RKO (cell line): ENCODE data around the gene HSD17B1.
"Not testable (repeated sequence)": the region's sequence is repeated elsewhere in the genome, so short reads cannot be mapped to it uniquely, and the experiment has no call there.

ENCODE experiments used
- DNase-seq: peaks from one replicate; pipeline ENCODE4 v3.0.0-alpha.2; 2016; ENCODE audit warnings: low spot score

Gene HSD17B1

GRCh38 chr17:42548070-42548837 lies 4.5 kb upstream of the HSD17B1 start:
- no peak for DNase-seq

- no peak for DNase-seq
These were observed 3.5 kb upstream of the HSD17B1 start for GRCh38 chr17:42548993-42549755.

GRCh38 chr17:42553161-42553818 lies 567 bp downstream of the HSD17B1 start:
- DNase-seq: peak; percentile 94

GRCh38 chr17:42553866-42554249 lies 1.1 kb downstream of the HSD17B1 start:
- peak; percentile 81 for DNase-seq

GRCh38 chr17:42554250-42555121 lies 1.8 kb downstream of the HSD17B1 start:
- DNase-seq: peak; percentile 89

GRCh38 chr17:42555122-42555622 lies 2.4 kb downstream of the HSD17B1 start:
- DNase-seq: no peak

- DNase-seq: not testable (repeated sequence)
These were observed 3.4 kb downstream of the HSD17B1 start for GRCh38 chr17:42555961-42556617.

GRCh38 chr17:42559075-42559474 lies 6.4 kb downstream of the HSD17B1 start:
- no peak for DNase-seq

- no peak for DNase-seq
These were observed 7.5 kb downstream of the HSD17B1 start for GRCh38 chr17:42560246-42560645.

GRCh38 chr17:42561897-42562387 lies 9.2 kb downstream of the HSD17B1 start, which contains the start of gene COASY:
COASY (plus strand) TSS chr17:42562148; CDS start chr17:42562623, 475 bp downstream.
- peak; percentile 96 for DNase-seq

DNA sequence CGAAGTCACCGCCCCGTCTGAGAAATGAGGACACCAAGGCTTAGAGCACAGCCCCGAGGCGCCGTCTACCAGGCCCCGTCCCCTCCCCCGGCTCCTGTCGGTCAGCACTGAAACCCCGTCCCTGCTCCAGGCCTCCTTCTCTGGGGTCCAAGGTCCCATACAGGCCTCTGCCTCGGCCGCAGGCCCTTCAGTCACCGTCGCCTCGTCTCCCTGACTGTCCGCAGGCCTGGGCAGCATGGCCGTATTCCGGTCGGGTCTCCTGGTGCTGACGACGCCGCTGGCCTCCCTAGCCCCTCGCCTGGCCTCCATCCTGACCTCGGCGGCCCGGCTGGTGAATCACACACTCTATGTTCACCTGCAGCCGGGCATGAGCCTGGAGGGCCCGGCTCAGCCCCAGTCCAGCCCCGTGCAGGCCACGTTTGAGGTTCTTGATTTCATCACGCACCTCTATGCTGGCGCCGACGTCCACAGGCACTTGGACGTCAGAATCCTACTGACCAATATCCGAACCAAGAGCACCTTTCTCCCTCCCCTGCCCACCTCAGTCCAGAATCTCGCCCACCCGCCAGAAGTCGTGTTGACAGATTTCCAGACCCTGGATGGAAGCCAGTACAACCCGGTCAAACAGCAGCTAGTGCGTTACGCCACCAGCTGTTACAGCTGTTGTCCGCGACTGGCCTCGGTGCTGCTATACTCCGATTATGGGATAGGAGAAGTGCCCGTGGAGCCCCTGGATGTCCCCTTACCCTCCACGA lies 9.8 kb downstream of the HSD17B1 start:
- DNase-seq: peak; percentile 68

GRCh38 chr17:42563143-42563509 lies 10.4 kb downstream of the HSD17B1 start:
- DNase-seq: peak; percentile 68

DNA sequence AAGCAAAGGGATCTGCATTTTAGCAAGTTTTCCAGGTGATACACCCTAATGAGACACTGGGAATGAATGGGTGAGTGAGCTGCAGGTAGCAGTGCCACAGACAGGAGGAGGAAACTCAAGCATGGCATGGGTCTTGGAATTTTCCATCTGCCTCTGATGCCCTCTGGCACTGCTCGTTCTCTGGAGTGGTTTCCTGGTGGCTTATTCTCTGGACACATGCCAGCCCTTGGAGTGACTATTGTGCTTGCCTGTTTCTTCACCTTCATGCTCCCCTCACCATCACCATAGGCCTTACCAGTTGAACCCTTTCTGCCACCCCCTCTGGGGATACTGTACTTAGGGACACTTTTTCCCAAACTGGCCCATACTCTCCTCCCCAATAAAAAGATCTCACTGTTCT lies 10.8 kb downstream of the HSD17B1 start:
- DNase-seq: peak; percentile 45

DNA sequence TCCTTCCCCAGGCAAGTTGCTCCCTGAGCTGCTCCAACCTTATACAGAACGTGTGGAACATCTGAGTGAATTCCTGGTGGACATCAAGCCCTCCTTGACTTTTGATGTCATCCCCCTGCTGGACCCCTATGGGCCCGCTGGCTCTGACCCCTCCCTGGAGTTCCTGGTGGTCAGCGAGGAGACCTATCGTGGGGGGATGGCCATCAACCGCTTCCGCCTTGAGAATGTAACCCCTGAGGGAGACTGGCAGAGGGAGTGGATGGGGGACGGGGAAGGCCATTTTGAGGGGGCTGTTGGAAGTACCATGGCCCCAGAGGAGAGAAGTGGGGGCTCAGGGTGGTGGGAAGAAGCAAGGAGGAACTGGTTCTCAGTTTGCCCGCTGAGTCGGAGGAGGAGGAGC lies 11.2 kb downstream of the HSD17B1 start:
- DNase-seq: no peak

DNA sequence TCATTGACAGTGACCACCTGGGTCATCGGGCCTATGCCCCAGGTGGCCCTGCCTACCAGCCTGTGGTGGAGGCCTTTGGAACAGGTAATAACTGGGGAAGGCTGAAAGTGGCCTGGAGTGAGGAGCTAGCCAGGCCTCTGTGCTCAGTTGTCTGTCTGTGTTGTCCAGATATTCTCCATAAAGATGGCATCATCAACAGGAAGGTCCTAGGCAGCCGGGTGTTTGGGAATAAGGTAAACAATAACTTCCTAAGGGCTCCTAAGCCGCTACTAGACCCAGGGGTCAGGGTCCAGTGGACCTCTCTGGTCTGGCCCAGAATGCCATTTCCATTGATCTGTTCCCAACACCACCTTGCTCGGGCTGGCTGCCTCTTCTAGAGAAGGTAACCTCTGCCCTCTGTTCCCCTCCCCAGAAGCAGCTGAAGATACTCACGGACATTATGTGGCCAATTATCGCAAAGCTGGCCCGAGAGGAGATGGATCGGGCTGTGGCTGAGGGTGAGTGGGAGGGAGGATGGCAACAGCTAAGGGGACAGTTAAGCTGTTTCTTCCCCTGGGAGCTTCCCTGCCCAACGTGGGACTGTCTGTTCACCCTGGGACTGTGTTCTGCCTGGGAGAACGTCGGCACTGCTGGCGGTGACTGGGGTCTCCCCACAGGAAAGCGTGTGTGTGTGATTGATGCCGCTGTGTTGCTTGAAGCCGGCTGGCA lies 12.2 kb downstream of the HSD17B1 start:
- DNase-seq: no peak

DNA sequence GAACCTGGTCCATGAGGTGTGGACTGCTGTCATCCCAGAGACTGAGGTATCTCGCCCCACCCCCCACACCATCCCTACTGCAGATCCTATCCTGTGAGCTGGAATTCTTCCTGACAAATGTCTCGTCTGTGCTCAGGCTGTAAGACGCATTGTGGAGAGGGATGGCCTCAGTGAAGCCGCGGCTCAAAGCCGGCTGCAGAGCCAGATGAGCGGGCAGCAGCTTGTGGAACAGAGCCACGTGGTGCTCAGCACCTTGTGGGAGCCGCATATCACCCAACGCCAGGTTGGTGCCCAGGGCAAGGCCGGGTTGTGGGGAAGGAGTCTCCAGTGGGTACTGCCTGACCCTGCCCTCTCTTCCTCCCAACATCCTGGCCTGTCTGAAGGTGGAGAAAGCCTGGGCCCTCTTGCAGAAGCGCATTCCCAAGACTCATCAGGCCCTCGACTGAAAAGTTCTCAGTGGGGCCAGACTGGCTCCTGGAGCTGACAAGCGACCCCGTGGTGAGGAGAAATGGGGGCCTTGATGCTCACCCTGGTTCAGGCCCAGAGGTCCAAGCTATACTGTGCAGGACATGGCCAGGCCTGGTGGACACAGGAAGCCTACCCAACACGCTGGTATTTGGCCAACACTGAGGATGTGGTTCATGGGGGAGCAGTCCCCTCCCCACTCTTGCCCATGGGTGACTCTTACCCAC lies 12.9 kb downstream of the HSD17B1 start:
- DNase-seq: no peak

DNA sequence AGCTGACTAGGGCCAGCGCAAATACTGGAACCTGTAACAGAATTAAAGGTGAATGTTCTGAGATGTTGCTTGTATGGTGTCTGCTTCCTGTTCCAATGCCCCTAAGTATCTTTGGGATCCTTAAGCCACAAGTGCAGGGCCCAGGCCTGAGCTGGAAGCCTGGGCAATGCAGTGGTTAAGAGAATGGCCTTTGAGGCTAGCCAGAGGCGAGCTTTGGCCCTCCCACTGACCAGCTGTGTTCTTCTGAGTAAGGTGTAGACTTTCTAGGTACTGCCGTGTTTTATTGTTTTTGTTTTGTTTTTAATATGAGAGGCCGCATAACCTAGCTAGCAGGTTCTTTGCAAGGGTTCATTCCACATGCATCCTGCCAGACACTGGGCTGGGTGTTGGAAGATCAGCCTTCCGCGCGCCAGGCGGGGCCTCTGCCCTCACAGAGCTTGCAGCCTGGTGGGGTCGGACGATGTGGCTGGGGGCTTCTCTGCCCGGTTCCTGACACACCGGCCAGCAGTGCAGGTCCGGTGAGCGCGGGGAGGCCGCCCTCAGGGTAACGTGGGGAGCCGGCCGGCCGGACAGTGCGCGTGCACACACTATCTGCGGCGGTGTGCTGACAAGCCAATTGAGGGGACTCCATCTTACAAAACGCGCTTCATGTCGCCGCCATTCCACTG lies 13.6 kb downstream of the HSD17B1 start:
- DNase-seq: no peak

GRCh38 chr17:42566883-42567573 lies 14.3 kb downstream of the HSD17B1 start, which contains the start of gene MLX:
MLX (plus strand) TSS chr17:42567100; CDS start chr17:42567125, 25 bp downstream.
- DNase-seq: peak; percentile 94
